HEK293T (cell line): ENCODE results near the gene STOML1.

Source experiments
- CTCF ChIA-PET: fragments of 350-600 bp; formaldehyde crosslinking; extraction: SDS; loops from one replicate; lab custom pipeline; 2021; ENCODE audit warnings: antibody characterized with exemption, inconsistent platforms; lab: Yijun Ruan, JAX
- POLR2A ChIA-PET: fragments of 350-600 bp; formaldehyde crosslinking; extraction: SDS; loops from one replicate; lab custom pipeline; 2020; ENCODE audit warnings: antibody characterized with exemption, inconsistent platforms; lab: Yijun Ruan, JAX
- DNase-seq: peaks from one replicate; pipeline ENCODE4 v3.0.0; 2012; ENCODE audit warnings: mixed read lengths; ENCODE audit errors: extremely low spot score
- ARNT ChIP-seq: fragments of 450-650 bp; IDR thresholded peaks from 2 replicates; pipeline ENCODE4 v1.6.1; 2017; ENCODE audit warnings: mild to moderate bottlenecking
- BHLHE40 ChIP-seq: fragments of 450-650 bp; IDR thresholded peaks from 2 replicates; pipeline ENCODE4 v1.6.1; 2016; ENCODE audit warnings: mild to moderate bottlenecking, moderate library complexity, borderline replicate concordance
- CTBP1 ChIP-seq: fragments of 450-650 bp; IDR thresholded peaks from 2 replicates; pipeline ENCODE4 v1.6.1; 2016; ENCODE audit warnings: borderline replicate concordance
- ELF4 ChIP-seq: fragments of 450-650 bp; IDR thresholded peaks from 2 replicates; pipeline ENCODE4 v1.6.1; 2017; ENCODE audit warnings: antibody characterized with exemption
- FOXA1 ChIP-seq: fragments of 450-650 bp; IDR thresholded peaks from 2 replicates; pipeline ENCODE4 v1.6.1; 2016; ENCODE audit warnings: mild to moderate bottlenecking
- FOXK2 ChIP-seq: fragments of 450-650 bp; IDR thresholded peaks from 2 replicates; pipeline ENCODE4 v1.6.1; 2016; ENCODE audit warnings: mild to moderate bottlenecking
- FOXM1 ChIP-seq: fragments of 450-650 bp; IDR thresholded peaks from 2 replicates; pipeline ENCODE4 v1.6.1; 2017; ENCODE audit warnings: mild to moderate bottlenecking, borderline replicate concordance
- HDGF ChIP-seq: fragments of 450-650 bp; IDR thresholded peaks from 2 replicates; pipeline ENCODE4 v1.6.1; 2017; ENCODE audit warnings: antibody characterized with exemption, borderline replicate concordance
- L3MBTL2 ChIP-seq: fragments of 450-650 bp; conservative IDR thresholded peaks from 2 replicates; pipeline ENCODE4 v1.6.1; 2016; ENCODE audit warnings: mild to moderate bottlenecking
- LEF1 ChIP-seq: fragments of 450-650 bp; IDR thresholded peaks from 2 replicates; pipeline ENCODE4 v1.6.1; 2017; ENCODE audit warnings: mild to moderate bottlenecking, borderline replicate concordance
- NFRKB ChIP-seq: fragments of 450-650 bp; IDR thresholded peaks from 2 replicates; pipeline ENCODE4 v1.6.1; 2016; ENCODE audit warnings: mild to moderate bottlenecking, moderate library complexity
- PKNOX1 ChIP-seq: fragments of 450-650 bp; IDR thresholded peaks from 2 replicates; pipeline ENCODE4 v1.6.1; 2016
- SP1 ChIP-seq: fragments of 450-650 bp; IDR thresholded peaks from 2 replicates; pipeline ENCODE4 v1.6.1; 2017
- SUZ12 ChIP-seq: fragments of 450-650 bp; IDR thresholded peaks from 2 replicates; pipeline ENCODE4 v1.6.1; 2016; ENCODE audit warnings: mild to moderate bottlenecking
- TARDBP ChIP-seq: fragments of 450-650 bp; IDR thresholded peaks from 2 replicates; pipeline ENCODE4 v1.6.1; 2016
- ZNF384 ChIP-seq: fragments of 450-650 bp; IDR thresholded peaks from 2 replicates; pipeline ENCODE4 v1.6.1; 2016

STOML1 gene

DNA sequence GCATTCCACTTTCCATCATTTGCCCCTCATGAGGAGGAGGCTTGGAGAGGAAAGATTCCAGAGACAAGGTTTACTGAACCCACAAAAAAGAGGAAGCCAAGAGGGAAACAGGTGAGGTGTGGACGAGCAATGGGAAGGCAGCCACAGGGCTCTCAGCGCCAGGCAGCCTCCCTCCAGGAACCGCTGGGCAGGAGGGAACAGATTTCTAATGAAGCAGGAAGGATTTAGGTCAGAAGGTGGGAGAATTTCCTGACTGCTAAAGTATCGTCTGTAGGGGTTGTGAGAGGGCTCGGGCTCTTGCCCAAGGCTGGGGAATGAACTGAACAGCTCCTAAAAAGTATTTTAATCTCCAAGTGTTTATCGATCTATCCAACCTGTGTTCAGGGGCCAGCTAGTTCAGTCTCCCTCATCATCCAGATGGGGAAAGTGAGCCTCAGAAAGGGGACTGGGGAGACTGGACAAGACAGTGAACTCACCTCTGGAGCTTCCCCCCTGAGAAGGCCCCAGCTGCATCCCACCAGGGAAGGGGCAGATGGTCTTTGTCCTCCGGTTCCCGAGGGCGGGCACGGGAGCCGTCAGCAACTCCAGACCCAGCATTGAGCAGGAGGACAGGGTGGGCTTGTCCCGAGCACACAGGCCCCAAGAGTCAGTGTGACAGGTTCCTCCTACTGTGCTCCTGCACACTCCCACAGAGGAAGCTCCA is 55.4 kb downstream of the STOML1 start:
- no peak for DNase-seq
- CTCF ChIA-PET = interaction anchor here (0.8 to 1.8 kb wide), 3 partner anchors 9 to 17 kb away, joined by 3 to 10 read pairs (median 3); no protein-coding TSS in a partner anchor
- POLR2A ChIA-PET = interaction anchor here (2.1 kb wide), 1 partner anchor 10 kb away, joined by 17 read pairs; the partner anchor contains the start of gene LOXL1
- TF ChIP-seq CTBP1 (no peak), SUZ12 (no peak), LEF1 (no peak), SP1 (no peak), FOXM1 (no peak), L3MBTL2 (no peak), BHLHE40 (no peak), HDGF (no peak), NFRKB (no peak), ELF4 (no peak), FOXA1 (no peak), FOXK2 (no peak), TARDBP (no peak), ZNF384 (no peak), ARNT (no peak), PKNOX1 (no peak)

- TF ChIP-seq SUZ12 (no peak), LEF1 (no peak), ARNT (no peak), FOXM1 (no peak), TARDBP (no peak), NFRKB (no peak), SP1 (no peak), PKNOX1 (no peak), ZNF384 (no peak), FOXK2 (no peak), BHLHE40 (no peak), HDGF (no peak), ELF4 (no peak), FOXA1 (no peak), CTBP1 (no peak), L3MBTL2 (no peak)
- ChIA-PET POLR2A (interaction anchor here (0.6 to 2.1 kb wide), 2 partner anchors 9 to 15 kb away, joined by 3 to 17 read pairs; partner anchors contain the start of gene LOXL1), CTCF (interaction anchor here (0.6 to 1.8 kb wide), 6 partner anchors 9 to 56 kb away, joined by 3 to 10 read pairs (median 3); no protein-coding TSS in a partner anchor)
- DNase-seq = no peak
These were observed 55.9 kb downstream of the STOML1 start for GRCh38 chr15:73936181-73936580.

GRCh38 chr15:73935547-73935946 is 56.5 kb downstream of the STOML1 start:
- ChIA-PET POLR2A (interaction anchor here (0.6 to 2.1 kb wide), 3 partner anchors 9 to 29 kb away, joined by 3 to 17 read pairs (median 3); partner anchors contain the start of gene LOXL1), CTCF (interaction anchor here (0.5 to 1.8 kb wide), 6 partner anchors 8 to 57 kb away, joined by 3 to 10 read pairs (median 3); no protein-coding TSS in a partner anchor)
- DNase-seq = no peak
- TF ChIP-seq LEF1 (no peak), FOXA1 (no peak), FOXK2 (no peak), TARDBP (no peak), NFRKB (no peak), BHLHE40 (no peak), SUZ12 (no peak), ZNF384 (no peak), HDGF (no peak), FOXM1 (no peak), CTBP1 (no peak), ELF4 (no peak), PKNOX1 (no peak), L3MBTL2 (no peak), SP1 (no peak), ARNT (no peak)

- ChIA-PET POLR2A (interaction anchor here (1.3 kb wide), 1 partner anchor 28 kb away, joined by 3 read pairs; no protein-coding TSS in a partner anchor), CTCF (interaction anchor here (0.6 kb wide), 1 partner anchor 14 kb away, joined by 3 read pairs; no protein-coding TSS in a partner anchor)
- no peak for TF ChIP-seq TARDBP
- DNase-seq = no peak
These were observed 57.8 kb downstream of the STOML1 start for GRCh38 chr15:73934281-73934680.

GRCh38 chr15:73932381-73933191 is 59.5 kb downstream of the STOML1 start:
- POLR2A ChIA-PET = no interaction called here

More at GRCh38 chr15:73932381-73933191, 59.5 kb downstream of the STOML1 start:
- CTCF ChIA-PET = interaction anchor here (0.7 to 1.0 kb wide), 3 partner anchors 9 to 224 kb away, joined by 3 read pairs; no protein-coding TSS in a partner anchor
- no peak for DNase-seq
- TF ChIP-seq PKNOX1 (no peak), FOXM1 (no peak), HDGF (no peak), CTBP1 (no peak), L3MBTL2 (no peak), SUZ12 (no peak)
